Tibial nerve (tissue), 4 donors: ENCODE measurements around the gene TBP. TPM values are rescaled to one million over a fixed set of nuclear protein-coding genes. Genes with fewer than 3 reads are reported as not detected.

Experiments used
- DNase-seq, 2 donors: peaks; one replicate each; pipeline ENCODE4 v3.0.0-alpha.2; 2019; ENCODE audit warnings: low spot score in 2 of 2
- H3K27ac ChIP-seq, 4 donors: fragments of 200-600 bp; sonication (generic) in 3 of 4; one replicate each; pipeline ENCODE4 v1.5.1; 2017 to 2019; ENCODE audit warnings: mild to moderate bottlenecking in 1 of 4
- H3K27me3 ChIP-seq, 2 donors: fragments of 200-600 bp; sonication (generic) in 1 of 2; one replicate each; pipeline versions ENCODE4 v1.5.1 to v1.6.0; 2017 to 2019
- H3K36me3 ChIP-seq, 3 donors: fragments of 200-600 bp; sonication (generic); one replicate each; pipeline ENCODE4 v1.5.1; 2018 to 2019
- H3K4me1 ChIP-seq, 4 donors: fragments of 200-600 bp; sonication (generic) in 3 of 4; one replicate each; pipeline ENCODE4 v1.5.1; 2017 to 2019
- H3K4me3 ChIP-seq, 4 donors: fragments of 200-600 bp; sonication (generic) in 3 of 4; one replicate each; pipeline ENCODE4 v1.5.1; 2017 to 2019; ENCODE audit warnings: mild to moderate bottlenecking in 1 of 4, moderate library complexity in 1 of 4
- H3K9me3 ChIP-seq, 4 donors: fragments of 200-600 bp; sonication (generic) in 3 of 4; one replicate each; pipeline ENCODE4 v1.5.1; 2017 to 2019
- CTCF ChIP-seq, 5 experiments: fragments of 200-600 bp in 3 of 5; fragments of 450-650 bp in 2 of 5; sonication (generic) in 3 of 5; IDR thresholded peaks; one replicate each; pipeline ENCODE4 v1.5.1; 2016 to 2019; ENCODE audit warnings: antibody characterized with exemption in 5 of 5, mild to moderate bottlenecking in 3 of 5, moderate library complexity in 2 of 5
- EP300 ChIP-seq, 2 donors: sonication (generic); formaldehyde crosslinking; IDR thresholded peaks; one replicate each; pipeline ENCODE4 v1.6.1; 2017; ENCODE audit warnings: antibody characterized with exemption in 2 of 2, mild to moderate bottlenecking in 1 of 2
- POLR2A ChIP-seq, 2 donors: fragments of 450-650 bp; IDR thresholded peaks; one replicate each; pipeline ENCODE4 v1.6.1; 2017; ENCODE audit warnings: antibody characterized with exemption in 2 of 2, mild to moderate bottlenecking in 2 of 2, moderate library complexity in 2 of 2
- WGBS, 2 donors: methylation state at CpG; one replicate each; pipeline ENCODE4 v1.1.5; 2018; 5-methylcytosine and 5-hydroxymethylcytosine counted together
- total RNA-seq, 4 donors: library from RNA; depleted of rRNA; stranded (reverse); fragments of >200 nt; gene quantifications; one replicate each; pipeline ENCODE4 v1.1.0, GENCODE V29; 2016

The TBP gene
- total RNA-seq, 4 donors from 2014 or later = 14.5 to 16.1 (median 15.6) TPM

- Histone ChIP-seq H3K36me3 (peaks cover 0 to 28% (median 0%) of the 10 kb centered on the region in 3 donors), H3K27me3 (no peaks in the 10 kb centered on the region), H3K4me3 (peak overlapping the region; percentile 85 to 99 (median 86)), H3K9me3 (no peaks in the 10 kb centered on the region), H3K27ac (peak overlapping the region; percentile 65 to 97 (median 96)), H3K4me1 (peaks cover 6 to 67% (median 37%) of the 10 kb centered on the region in 4 donors)
- 1 to 2% methylated on average over 7 of the region's 7 CpGs for WGBS, 2 donors
- TF ChIP-seq EP300 (IDR thresholded peaks at IDR 0.05) (no peak), POLR2A (IDR thresholded peaks at IDR 0.05) (no peak), CTCF (IDR thresholded peaks at IDR 0.05) (no peak)
- peak in 1 of 2 donors; percentile 8 for DNase-seq
Measured at GRCh38 chr6:170554796-170555137, 598 bp downstream of the TBP start.

DNA sequence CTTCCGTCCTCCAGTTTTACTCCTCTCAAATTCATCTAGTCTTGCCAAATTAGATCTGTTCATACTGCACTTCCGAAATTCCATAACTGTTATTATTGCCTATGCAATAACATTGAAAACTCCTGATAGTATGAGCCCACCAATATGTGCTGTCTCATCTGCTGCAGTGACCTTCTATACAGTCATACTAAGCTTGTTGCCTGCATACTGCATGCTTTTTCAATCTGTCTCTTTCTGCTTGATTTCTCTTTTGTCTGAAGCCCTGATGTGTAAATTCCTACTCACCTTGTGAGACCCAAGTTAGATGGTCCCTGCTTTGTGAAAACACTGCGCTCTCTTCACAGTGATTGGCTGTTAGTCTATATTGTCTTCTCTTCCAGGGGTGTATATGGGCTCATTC is 1.1 kb downstream of the TBP start:
- Histone ChIP-seq H3K9me3 (no peaks in the 10 kb centered on the region), H3K27ac (no peak overlapping the region), H3K4me3 (peak overlapping the region in 3 of 4 donors; percentile 85 to 99 (median 87)), H3K4me1 (peaks cover 6 to 61% (median 33%) of the 10 kb centered on the region in 4 donors), H3K36me3 (peaks cover 0 to 28% (median 0%) of the 10 kb centered on the region in 3 donors), H3K27me3 (no peaks in the 10 kb centered on the region)
- TF ChIP-seq POLR2A (IDR thresholded peaks at IDR 0.05) = no peak
- TF ChIP-seq EP300 (IDR thresholded peaks at IDR 0.05) = no peak
- no peak for TF ChIP-seq CTCF (IDR thresholded peaks at IDR 0.05)
- DNase-seq = no peak
- WGBS, 2 donors = 60% methylated on average over 3 of the region's 3 CpGs

DNA sequence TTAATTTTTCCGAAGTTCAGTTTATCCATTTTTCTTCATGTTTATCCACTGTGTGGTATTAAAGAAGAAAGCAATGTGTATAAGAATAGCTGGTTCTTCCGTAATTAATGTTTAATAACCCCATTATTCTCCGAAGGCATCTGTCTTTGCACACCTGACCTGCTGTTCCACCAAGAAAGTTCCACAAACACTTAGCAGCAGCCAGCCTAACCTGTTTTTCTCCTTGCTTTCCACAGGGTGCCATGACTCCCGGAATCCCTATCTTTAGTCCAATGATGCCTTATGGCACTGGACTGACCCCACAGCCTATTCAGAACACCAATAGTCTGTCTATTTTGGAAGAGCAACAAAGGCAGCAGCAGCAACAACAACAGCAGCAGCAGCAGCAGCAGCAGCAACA is 7.4 kb downstream of the TBP start:
- H3K36me3 ChIP-seq = peaks cover 0 to 85% (median 0%) of the 10 kb centered on the region in 3 donors
- no peak overlapping the region for H3K27ac ChIP-seq
- WGBS, 2 donors = 89 to 92% methylated on average over 4 of the region's 4 CpGs
- TF ChIP-seq CTCF (IDR thresholded peaks at IDR 0.05) (no peak), EP300 (IDR thresholded peaks at IDR 0.05) (no peak), POLR2A (IDR thresholded peaks at IDR 0.05) (no peak)
- peaks cover 0 to 19% (median 0%) of the 10 kb centered on the region in 4 donors for H3K4me1 ChIP-seq
- no peaks in the 10 kb centered on the region for H3K9me3 ChIP-seq
- no peak overlapping the region for H3K4me3 ChIP-seq
- no peak for DNase-seq
- H3K27me3 ChIP-seq = no peaks in the 10 kb centered on the region

DNA sequence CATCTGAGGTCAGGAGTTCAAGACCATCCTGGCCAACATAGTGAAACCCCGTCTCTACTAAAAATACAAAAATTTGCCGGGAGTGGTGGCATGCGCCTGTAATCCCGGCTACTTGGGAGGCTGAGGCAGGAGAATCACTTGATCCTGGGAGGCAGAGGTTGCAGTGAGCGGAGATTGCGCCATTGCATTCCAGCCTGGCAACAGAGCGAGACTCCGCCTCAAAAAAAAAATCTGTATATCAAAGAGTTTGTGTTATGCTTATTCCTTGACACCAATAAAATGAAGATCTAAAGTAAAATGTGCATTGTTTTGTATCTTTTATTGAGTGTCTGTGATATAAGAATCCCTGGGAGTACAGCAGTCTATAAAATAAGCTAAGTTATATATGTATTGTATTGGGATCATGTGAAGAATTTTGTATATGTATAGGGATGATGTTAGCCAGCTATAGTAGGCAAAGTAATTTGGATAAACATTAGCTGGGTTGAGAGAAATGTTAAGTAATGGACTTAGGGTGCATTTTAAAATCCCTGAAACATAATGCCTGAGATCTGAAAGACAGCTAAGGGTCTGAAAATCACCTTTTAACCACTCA is 10.9 kb downstream of the TBP start:
- Histone ChIP-seq H3K4me1 (no peaks in the 10 kb centered on the region), H3K27me3 (no peaks in the 10 kb centered on the region), H3K36me3 (peaks cover 0 to 92% (median 2%) of the 10 kb centered on the region in 3 donors), H3K9me3 (no peaks in the 10 kb centered on the region), H3K4me3 (no peak overlapping the region), H3K27ac (no peak overlapping the region)
- no peak for DNase-seq
- WGBS, 2 donors = 94 to 96% methylated on average over 8 of the region's 8 CpGs
- no peak for TF ChIP-seq EP300 (IDR thresholded peaks at IDR 0.05)
- TF ChIP-seq CTCF (IDR thresholded peaks at IDR 0.05) = no peak
- TF ChIP-seq POLR2A (IDR thresholded peaks at IDR 0.05) = no peak

DNA sequence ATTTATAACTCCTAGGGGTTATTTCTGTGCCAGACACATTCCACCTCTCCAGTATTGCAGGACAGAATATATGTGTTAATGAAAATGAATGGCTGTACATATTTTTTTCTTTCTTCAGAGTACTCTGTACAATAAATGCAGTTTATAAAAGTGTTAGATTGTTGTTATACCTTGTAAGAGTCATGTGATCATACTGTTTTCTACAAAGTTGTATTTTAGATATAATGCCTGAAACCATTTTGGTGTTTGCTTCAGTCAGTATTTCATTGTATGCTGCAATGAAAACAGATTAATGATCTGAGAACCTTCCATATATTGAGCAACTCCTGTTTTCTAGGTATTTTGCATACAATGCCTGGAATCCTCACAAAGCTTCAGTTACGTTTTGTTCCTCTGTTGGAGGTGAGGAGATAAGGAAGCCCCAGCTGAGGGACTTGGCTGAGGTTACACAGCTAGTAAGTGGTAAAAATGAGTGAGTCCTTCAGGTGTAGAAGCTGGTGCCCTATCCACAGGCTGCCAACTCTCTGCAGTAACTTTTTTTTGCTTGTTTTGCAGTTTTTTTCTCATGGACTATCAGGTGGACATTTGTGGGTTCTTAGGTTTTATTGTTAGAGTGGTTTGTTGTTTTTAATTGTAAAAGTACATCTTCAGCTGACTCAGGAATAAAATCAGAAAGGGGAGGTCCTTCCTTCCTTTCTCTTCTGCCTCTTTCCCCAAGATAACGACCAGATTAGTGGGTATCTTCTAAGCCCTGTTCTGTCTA is 18.7 kb downstream of the TBP start:
- DNase-seq = no peak
- H3K4me1 ChIP-seq = no peaks in the 10 kb centered on the region
- no peaks in the 10 kb centered on the region for H3K27me3 ChIP-seq
- no peaks in the 10 kb centered on the region for H3K9me3 ChIP-seq
- 81 to 89% methylated on average over 2 of the region's 2 CpGs for WGBS, 2 donors
- no peak overlapping the region for H3K27ac ChIP-seq
- peaks cover 0 to 96% (median 17%) of the 10 kb centered on the region in 3 donors for H3K36me3 ChIP-seq
- TF ChIP-seq EP300 (IDR thresholded peaks at IDR 0.05) (no peak), CTCF (IDR thresholded peaks at IDR 0.05) (no peak), POLR2A (IDR thresholded peaks at IDR 0.05) (no peak)
- no peak overlapping the region for H3K4me3 ChIP-seq
